HepG2 (cell line): ENCODE data around the gene SYTL1. TPM values are rescaled to one million over a fixed set of nuclear protein-coding genes. Genes with fewer than 3 reads are reported as not detected.
A peak's percentile ranks its signal among the peaks of the same experiment; 100 is the strongest.

Experiments
- ATAC-seq: fragments of 200-7000 bp; cut with Tn5 transposase; 3 replicates; pipeline ENCODE4 v1.9.1; 2020; ENCODE audit warnings: mild to moderate bottlenecking, moderate library complexity
- BruUV-seq: library from RNA; stranded (reverse); fragments of 400-500 nt; replicated peaks from 2 replicates; lab custom pipeline; 2021; lab: Mats Ljungman, UMichigan
- CTCF ChIA-PET: fragments of 300-600 bp; formaldehyde crosslinking; extraction: SDS; loops from one replicate; lab custom pipeline; 2021; ENCODE audit warnings: low total read pairs, inconsistent platforms, low intra/inter-chr PET ratio; lab: Yijun Ruan, JAX
- POLR2A ChIA-PET: fragments of 350-600 bp; sonication (Branson Sonifier 250); formaldehyde crosslinking; loops from one replicate; lab custom pipeline; 2020; ENCODE audit warnings: antibody characterized with exemption, inconsistent platforms; lab: Yijun Ruan, JAX
- DNase-seq: peaks from one replicate; pipeline ENCODE4 v3.0.0-alpha.2; 2015; ENCODE audit warnings: low spot score
- FAIRE-seq: peaks from 3 replicates; lab custom pipeline; 2011; peaks lifted over from hg19 to GRCh38; lab: Jason Lieb, UNC
- H2AFZ ChIP-seq: one replicate; pipeline ENCODE4 v1.6.1; 2011; ENCODE audit warnings: low read length, inconsistent platforms
- H3K27ac ChIP-seq: fragments of 300-600 bp; 3 replicates; pipeline ENCODE4 v1.8.0; 2011; ENCODE audit warnings: mixed run types, mild to moderate bottlenecking, mixed read lengths, low read length, inconsistent platforms; ENCODE audit not compliant: insufficient read depth; ENCODE audit errors: extremely low read length
- H3K27me3 ChIP-seq, 2 experiments: fragments of 200-600 bp in 1 of 2; 2 replicates in 1 of 2; 3 replicates in 1 of 2; pipeline versions ENCODE4 v1.6.0 to v1.8.0; 2011; ENCODE audit warnings: low read length in 2 of 2, mild to moderate bottlenecking in 2 of 2, moderate library complexity in 2 of 2, inconsistent platforms in 1 of 2; ENCODE audit not compliant: insufficient read depth in 2 of 2, control insufficient read depth in 1 of 2
- H3K36me3 ChIP-seq, 2 experiments: fragments of 200-600 bp in 1 of 2; replicated peaks in 1 of 2; 2 replicates in 1 of 2; 3 replicates in 1 of 2; pipeline versions ENCODE4 v1.5.1 to v1.8.0; 2011; ENCODE audit warnings: low read length in 2 of 2, inconsistent platforms in 1 of 2; ENCODE audit not compliant: insufficient read depth in 2 of 2, control insufficient read depth in 1 of 2
- H3K4me1 ChIP-seq: 2 replicates; pipeline ENCODE4 v1.5.1; 2012; ENCODE audit warnings: low read length, inconsistent platforms; ENCODE audit not compliant: insufficient read depth
- H3K4me2 ChIP-seq: 2 replicates; pipeline ENCODE4 v1.6.0; 2011; ENCODE audit warnings: low read depth, low read length, inconsistent platforms
- H3K4me3 ChIP-seq, 3 experiments: fragments of 200-600 bp in 1 of 3; sonication (generic), shearing (Covaris generic) in 1 of 3; replicated peaks in 1 of 3; 2 replicates each; pipeline ENCODE4 v1.5.1; 2011 to 2016; ENCODE audit warnings: low read length in 3 of 3, inconsistent platforms in 2 of 3, low read depth in 2 of 3, mild to moderate bottlenecking in 2 of 3, control low read depth in 1 of 3, mixed read lengths in 1 of 3; ENCODE audit not compliant: insufficient read depth in 1 of 3
- H3K79me2 ChIP-seq: one replicate; pipeline ENCODE4 v1.6.1; 2011; ENCODE audit warnings: low read length, inconsistent platforms; ENCODE audit not compliant: insufficient read depth
- H3K9ac ChIP-seq: 2 replicates; pipeline ENCODE4 v1.6.0; 2011; ENCODE audit warnings: mild to moderate bottlenecking, low read depth, low read length, inconsistent platforms; ENCODE audit not compliant: insufficient read depth
- H3K9me3 ChIP-seq: 2 replicates; pipeline ENCODE4 v1.5.1; 2012; ENCODE audit warnings: mild to moderate bottlenecking, low read length
- H4K20me1 ChIP-seq: 2 replicates; pipeline ENCODE4 v1.6.0; 2011; ENCODE audit warnings: inconsistent platforms, mild to moderate bottlenecking, low read length, moderate library complexity; ENCODE audit not compliant: insufficient read depth
- CAMTA2 ChIP-seq: sonication (generic); formaldehyde crosslinking; IDR thresholded peaks from 2 replicates; pipeline ENCODE4 v1.4.0; 2020; ENCODE audit warnings: mild to moderate bottlenecking, missing genetic modification reagents, borderline replicate concordance
- CEBPB ChIP-seq: IDR thresholded peaks from 2 replicates; pipeline ENCODE4 v1.6.1; 2011; ENCODE audit warnings: low read depth, low read length, improper control_type of control experiment, borderline replicate concordance
- CEBPG ChIP-seq: IDR thresholded peaks from 2 replicates; pipeline ENCODE4 v1.6.1; 2016
- NCOA5 ChIP-seq: sonication (generic); formaldehyde crosslinking; IDR thresholded peaks from 2 replicates; pipeline ENCODE4 v1.4.0; 2020; ENCODE audit warnings: missing genetic modification reagents
- RFXAP ChIP-seq: sonication (generic); formaldehyde crosslinking; IDR thresholded peaks from 2 replicates; pipeline ENCODE4 v1.4.0; 2020; ENCODE audit warnings: missing genetic modification reagents, borderline replicate concordance
- ZNF296 ChIP-seq: sonication (generic); formaldehyde crosslinking; conservative IDR thresholded peaks from 2 replicates; pipeline ENCODE4 v1.5.0; 2020; ENCODE audit warnings: mild to moderate bottlenecking, missing genetic modification reagents
- ZNF788 ChIP-seq: sonication (generic); formaldehyde crosslinking; IDR thresholded peaks from 2 replicates; pipeline ENCODE4 v1.5.0; 2020; ENCODE audit warnings: mild to moderate bottlenecking, missing genetic modification reagents, borderline replicate concordance
- WGBS: methylation state at CpG from one replicate; pipeline ENCODE4 v1.1.6; 2017; ENCODE audit warnings: low lambda C conversion rate; 5-methylcytosine and 5-hydroxymethylcytosine counted together
- in situ Hi-C: cut with HindIII; loops from 2 replicates; pipeline ENCODE4 v1.10.0; 2017; ENCODE audit warnings: low pct_unique_long_range_greater_than_20kb; ENCODE audit not compliant: extremely low pct_ligation_motif_present
- intact Hi-C: fragments of 100-400 bp; cut with micrococcal nuclease; formaldehyde crosslinking; loops from one replicate; pipeline ENCODE4 v1.10.0; 2022; ENCODE audit not compliant: unreplicated experiment
- polyA plus RNA-seq, 8 experiments: library from polyadenylated mRNA; depleted of rRNA in 3 of 8; stranded (reverse) in 7 of 8; unstranded in 1 of 8; fragments of >200 nt; fragmentation: Illumina TruSeq in 4 of 8; extraction: Trizol in 4 of 8; gene quantifications; 2 replicates each; pipeline versions ENCODE4 v1.2.1 to v1.2.3, GENCODE V29; 2011 to 2016; ENCODE audit warnings: low read depth in 4 of 8, missing spikeins in 1 of 8, mixed read lengths in 1 of 8; ENCODE audit not compliant: insufficient read depth in 1 of 8
- total RNA-seq, 5 experiments: library from RNA; depleted of rRNA; stranded (reverse); fragments of >200 nt; fragmentation: Illumina TruSeq; extraction: Trizol; gene quantifications; 2 replicates each; pipeline ENCODE4 v1.2.3, GENCODE V29; 2016; ENCODE audit warnings: low read depth in 1 of 5
- TF ChIP-seq, protein P1 (sequence below): sonication (generic); formaldehyde crosslinking; IDR thresholded peaks from 2 replicates; pipeline ENCODE4 v1.4.0; 2020; ENCODE audit warnings: mild to moderate bottlenecking, missing genetic modification reagents
- TF ChIP-seq, protein P2 (sequence below): IDR thresholded peaks from 2 replicates; pipeline ENCODE4 v1.6.1; 2016; ENCODE audit warnings: mild to moderate bottlenecking, missing biosample characterization, missing genetic modification reagents

The SYTL1 gene
- total and polyA plus RNA-seq, 2 of the 13 experiments (the other 11 are each of a cell fraction or from before 2014, with no cell fraction given), result 11.1 to 17.8 TPM

DNA sequence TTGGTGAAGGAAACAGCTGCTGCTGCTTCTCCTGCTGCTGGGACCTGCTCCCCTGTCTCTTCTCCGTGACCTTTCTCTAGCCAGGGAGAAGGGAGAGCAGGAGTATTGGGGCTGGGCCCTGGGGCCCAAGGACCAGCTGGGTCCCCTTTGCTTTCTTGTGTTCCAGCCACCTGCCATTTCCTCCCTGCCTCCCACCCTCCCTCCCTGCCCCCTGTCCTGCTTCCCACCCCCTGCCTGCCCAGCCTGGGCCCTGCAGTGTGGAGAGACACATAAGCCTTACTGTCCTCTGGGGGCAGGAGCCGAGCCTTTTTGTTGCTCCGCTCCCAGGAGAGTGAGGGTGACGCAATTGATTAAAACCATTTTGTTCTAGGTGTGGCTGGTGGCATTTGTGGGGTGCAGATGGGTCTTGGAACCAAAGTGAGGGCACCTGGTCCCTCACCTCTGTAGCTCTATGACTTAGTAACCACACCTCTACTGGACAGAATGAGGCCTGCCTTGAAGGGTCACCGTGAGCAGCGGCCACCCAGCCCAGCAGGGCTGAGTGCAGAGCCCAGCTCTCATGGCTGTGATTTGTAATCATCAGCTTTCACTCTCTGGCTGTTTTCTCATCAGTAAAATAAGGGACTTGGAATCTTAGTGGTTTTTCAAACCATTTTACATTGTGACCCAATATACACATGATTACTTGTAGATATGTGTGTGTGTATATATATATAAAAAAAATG lies 33.8 kb upstream of the SYTL1 start:
- 37% methylated on average over 4 of the region's 6 CpGs for WGBS
- no peak for TF ChIP-seq NCOA5 (CRISPR knock-in tag)
- no peak for TF ChIP-seq CAMTA2 (CRISPR knock-in tag)
- peak; percentile 40; the same call in 1 of the 2 replicates for TF ChIP-seq CEBPB
- peak; percentile 40 for TF ChIP-seq CEBPG
- no peak for TF ChIP-seq ZNF296 (CRISPR knock-in tag)
- TF ChIP-seq, protein P1, sequence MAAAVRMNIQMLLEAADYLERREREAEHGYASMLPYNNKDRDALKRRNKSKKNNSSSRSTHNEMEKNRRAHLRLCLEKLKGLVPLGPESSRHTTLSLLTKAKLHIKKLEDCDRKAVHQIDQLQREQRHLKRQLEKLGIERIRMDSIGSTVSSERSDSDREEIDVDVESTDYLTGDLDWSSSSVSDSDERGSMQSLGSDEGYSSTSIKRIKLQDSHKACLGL (CRISPR knock-in tag), result no peak
- Histone ChIP-seq H3K9ac (no peak overlapping the region), H3K27me3 (no peaks in the 10 kb centered on the region), H3K27ac (no peak overlapping the region), H3K79me2 (no peaks in the 10 kb centered on the region), H2AFZ (no peak overlapping the region), H3K4me2 (peak overlapping the region; percentile 67), H3K36me3 (no peaks in the 10 kb centered on the region), H3K9me3 (no peaks in the 10 kb centered on the region), H3K4me3 (no peak overlapping the region), H4K20me1 (no peaks in the 10 kb centered on the region), H3K4me1 (no peaks in the 10 kb centered on the region)
- DNase-seq, result no peak
- peak; percentile 77 for ATAC-seq
- ChIA-PET CTCF (no interaction called here), POLR2A (interaction anchor here (0.5 kb wide), 1 partner anchor 8 kb away, joined by 4 read pairs; no protein-coding TSS in a partner anchor)
- no peak for FAIRE-seq
- intact Hi-C loops, result no loop called here
- in situ Hi-C loops, result no loop called here
- no TSS peak for BruUV-seq

DNA sequence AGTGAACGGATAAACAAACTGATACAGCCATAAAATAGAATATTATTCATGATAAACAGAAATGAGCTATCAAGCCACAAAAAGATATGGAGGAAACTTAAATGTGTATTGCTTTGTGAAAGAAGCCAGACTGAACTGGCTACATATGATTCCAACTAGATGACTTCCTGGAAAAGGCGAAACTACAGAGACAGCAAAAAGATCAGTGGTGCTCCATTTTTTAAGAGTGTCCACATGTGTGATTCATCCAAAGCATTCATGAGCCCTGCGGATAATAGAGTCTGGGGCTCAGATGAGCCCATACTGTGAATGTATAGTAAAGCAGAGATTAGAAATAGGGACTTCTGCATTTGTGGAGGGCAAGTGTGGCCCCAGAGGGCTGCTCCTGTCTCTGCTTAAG lies 27.7 kb upstream of the SYTL1 start:
- no peak for FAIRE-seq
- H3K79me2 ChIP-seq, result no peaks in the 10 kb centered on the region
- no peaks in the 10 kb centered on the region for H3K4me1 ChIP-seq
- H3K4me3 ChIP-seq, result no peak overlapping the region
- no peaks in the 10 kb centered on the region for H3K9me3 ChIP-seq
- intact Hi-C loops, result no loop called here
- no peaks in the 10 kb centered on the region for H4K20me1 ChIP-seq
- H3K27me3 ChIP-seq, result peaks cover 0 to 12% of the 10 kb centered on the region in 2 experiments; a peak in 2 of 5 replicates
- H3K9ac ChIP-seq, result no peak overlapping the region
- ChIA-PET CTCF (no interaction called here), POLR2A (no interaction called here)
- WGBS, result 22% methylated on average over 3 of the region's 3 CpGs
- no peak overlapping the region for H3K4me2 ChIP-seq
- no peaks in the 10 kb centered on the region for H3K36me3 ChIP-seq
- in situ Hi-C loops, result no loop called here
- TF ChIP-seq, protein P2, sequence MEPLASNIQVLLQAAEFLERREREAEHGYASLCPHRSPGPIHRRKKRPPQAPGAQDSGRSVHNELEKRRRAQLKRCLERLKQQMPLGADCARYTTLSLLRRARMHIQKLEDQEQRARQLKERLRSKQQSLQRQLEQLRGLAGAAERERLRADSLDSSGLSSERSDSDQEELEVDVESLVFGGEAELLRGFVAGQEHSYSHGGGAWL (CRISPR knock-in tag), result no peak
- TF ChIP-seq RFXAP (CRISPR knock-in tag) (no peak), ZNF788 (CRISPR knock-in tag) (no peak)
- no peak for DNase-seq
- ATAC-seq, result no peak
- no peak overlapping the region for H3K27ac ChIP-seq
- no TSS peak for BruUV-seq
- no peak overlapping the region for H2AFZ ChIP-seq
